Cardiac fibroblast (primary cell): ENCODE data around the gene SMG1.

Experiments used
- DNase-seq, 2 donors: peaks; one replicate each; pipeline versions ENCODE4 v3.0.0 to v3.0.0-alpha.2; 2010; ENCODE audit warnings: low read depth in 2 of 2
- H3K4me3 ChIP-seq, 2 donors: replicated peaks in 1 of 2; 1 replicate in 1 of 2; 2 replicates in 1 of 2; pipeline ENCODE4 v1.5.1; 2011; ENCODE audit warnings: low read depth in 2 of 2, low read length in 2 of 2, mild to moderate bottlenecking in 2 of 2, moderate library complexity in 1 of 2
- TF ChIP-seq, protein P1 (sequence below): IDR thresholded peaks from one replicate; pipeline ENCODE4 v1.5.1; 2011; ENCODE audit warnings: low read depth, mild to moderate bottlenecking, low read length, inconsistent platforms

SMG1 gene

DNA sequence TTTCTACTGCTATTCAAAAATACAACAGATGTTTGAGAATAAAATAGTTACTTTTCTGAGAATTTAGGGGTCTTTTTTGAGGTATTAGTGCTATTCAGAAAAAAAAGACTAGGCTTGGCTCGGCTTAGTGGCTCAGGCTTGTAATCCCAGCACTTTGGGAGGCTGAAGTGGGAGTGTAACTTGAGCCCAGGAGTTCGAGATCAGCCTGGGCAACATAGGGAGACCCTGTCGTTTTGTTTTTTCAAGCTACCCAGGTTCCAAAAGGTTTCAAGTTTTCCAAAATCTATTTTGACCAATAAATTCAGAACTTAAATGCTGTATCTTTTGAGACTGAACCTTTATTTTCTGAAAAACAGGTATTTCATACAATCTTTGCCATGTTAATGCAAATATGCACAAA, 121.7 kb downstream of the SMG1 start:
- TF ChIP-seq, protein P1, sequence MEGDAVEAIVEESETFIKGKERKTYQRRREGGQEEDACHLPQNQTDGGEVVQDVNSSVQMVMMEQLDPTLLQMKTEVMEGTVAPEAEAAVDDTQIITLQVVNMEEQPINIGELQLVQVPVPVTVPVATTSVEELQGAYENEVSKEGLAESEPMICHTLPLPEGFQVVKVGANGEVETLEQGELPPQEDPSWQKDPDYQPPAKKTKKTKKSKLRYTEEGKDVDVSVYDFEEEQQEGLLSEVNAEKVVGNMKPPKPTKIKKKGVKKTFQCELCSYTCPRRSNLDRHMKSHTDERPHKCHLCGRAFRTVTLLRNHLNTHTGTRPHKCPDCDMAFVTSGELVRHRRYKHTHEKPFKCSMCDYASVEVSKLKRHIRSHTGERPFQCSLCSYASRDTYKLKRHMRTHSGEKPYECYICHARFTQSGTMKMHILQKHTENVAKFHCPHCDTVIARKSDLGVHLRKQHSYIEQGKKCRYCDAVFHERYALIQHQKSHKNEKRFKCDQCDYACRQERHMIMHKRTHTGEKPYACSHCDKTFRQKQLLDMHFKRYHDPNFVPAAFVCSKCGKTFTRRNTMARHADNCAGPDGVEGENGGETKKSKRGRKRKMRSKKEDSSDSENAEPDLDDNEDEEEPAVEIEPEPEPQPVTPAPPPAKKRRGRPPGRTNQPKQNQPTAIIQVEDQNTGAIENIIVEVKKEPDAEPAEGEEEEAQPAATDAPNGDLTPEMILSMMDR = no peak
- H3K4me3 ChIP-seq = no peak overlapping the region
- no peak for DNase-seq

DNA sequence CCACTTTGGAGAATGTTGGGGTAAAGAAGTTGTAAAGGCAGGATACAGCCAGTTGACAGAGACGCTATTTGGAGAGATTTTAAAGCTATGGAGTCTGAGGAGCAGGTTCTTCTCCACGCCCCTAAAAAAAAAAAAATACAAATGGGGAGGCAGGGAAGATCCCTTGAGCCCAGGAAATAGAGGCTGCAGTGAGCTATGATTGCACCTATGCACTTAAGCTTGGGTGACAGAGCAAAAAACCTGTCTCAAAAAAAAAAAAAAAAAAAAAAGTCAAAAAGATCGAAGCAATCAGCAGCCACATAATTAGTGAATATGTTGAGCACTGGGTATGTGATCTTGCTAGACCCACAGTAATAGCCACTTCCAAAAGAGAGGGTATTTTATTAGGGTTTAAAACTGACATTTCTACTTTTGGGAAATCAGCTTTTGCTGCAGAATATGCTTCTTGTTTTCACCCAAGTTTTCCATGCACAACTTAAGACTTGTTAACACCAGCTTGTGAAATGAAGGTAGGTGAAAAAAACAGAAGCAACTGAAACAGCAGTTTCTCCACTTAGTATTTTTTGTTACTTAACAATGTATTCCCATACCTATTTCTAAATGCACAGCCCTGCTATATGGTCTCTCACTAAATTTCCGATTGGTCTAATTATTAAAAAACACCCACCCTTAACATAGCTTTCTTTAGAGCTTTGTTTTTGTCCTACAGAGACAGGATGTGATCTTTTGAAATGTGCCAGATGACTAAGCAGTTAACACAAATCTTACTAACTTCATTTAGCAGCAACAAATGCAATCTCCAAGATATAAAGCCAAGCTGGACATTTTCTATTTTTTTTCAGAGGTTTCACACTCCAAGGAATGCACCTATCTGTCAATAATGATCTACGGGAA, 122.4 kb downstream of the SMG1 start:
- TF ChIP-seq, protein P1 = no peak
- DNase-seq = peak; percentile 59 to 65
- no peak overlapping the region for H3K4me3 ChIP-seq

DNA sequence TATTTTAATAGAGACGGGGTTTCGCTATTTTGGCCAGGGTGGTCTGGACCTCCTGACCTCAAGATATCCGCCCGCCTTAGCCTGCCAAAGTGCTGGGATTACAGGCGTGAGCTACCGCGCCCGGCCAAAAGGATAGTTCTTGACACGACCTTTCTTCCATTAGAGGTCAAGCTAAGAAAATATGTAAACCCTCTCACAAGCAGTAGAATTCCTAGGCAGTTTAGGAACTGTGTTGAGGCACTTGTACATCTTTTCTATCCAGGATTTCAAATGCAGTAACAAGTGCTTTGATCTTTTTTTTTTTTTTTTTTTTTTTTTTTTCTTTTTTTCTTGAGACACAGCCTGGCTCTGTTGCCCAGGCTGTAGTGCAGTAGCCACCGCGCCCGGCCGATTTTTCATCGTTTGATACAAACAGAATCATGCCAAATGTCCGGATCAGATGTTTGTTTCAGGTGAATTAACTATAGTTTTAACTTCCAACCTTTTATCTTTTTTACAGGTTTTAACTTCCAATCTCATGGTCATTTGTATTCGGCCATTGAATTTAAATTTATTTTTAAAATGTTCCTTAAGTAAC, 123.4 kb downstream of the SMG1 start:
- DNase-seq = no peak
- no peak overlapping the region for H3K4me3 ChIP-seq
- TF ChIP-seq, protein P1 = no peak

DNA sequence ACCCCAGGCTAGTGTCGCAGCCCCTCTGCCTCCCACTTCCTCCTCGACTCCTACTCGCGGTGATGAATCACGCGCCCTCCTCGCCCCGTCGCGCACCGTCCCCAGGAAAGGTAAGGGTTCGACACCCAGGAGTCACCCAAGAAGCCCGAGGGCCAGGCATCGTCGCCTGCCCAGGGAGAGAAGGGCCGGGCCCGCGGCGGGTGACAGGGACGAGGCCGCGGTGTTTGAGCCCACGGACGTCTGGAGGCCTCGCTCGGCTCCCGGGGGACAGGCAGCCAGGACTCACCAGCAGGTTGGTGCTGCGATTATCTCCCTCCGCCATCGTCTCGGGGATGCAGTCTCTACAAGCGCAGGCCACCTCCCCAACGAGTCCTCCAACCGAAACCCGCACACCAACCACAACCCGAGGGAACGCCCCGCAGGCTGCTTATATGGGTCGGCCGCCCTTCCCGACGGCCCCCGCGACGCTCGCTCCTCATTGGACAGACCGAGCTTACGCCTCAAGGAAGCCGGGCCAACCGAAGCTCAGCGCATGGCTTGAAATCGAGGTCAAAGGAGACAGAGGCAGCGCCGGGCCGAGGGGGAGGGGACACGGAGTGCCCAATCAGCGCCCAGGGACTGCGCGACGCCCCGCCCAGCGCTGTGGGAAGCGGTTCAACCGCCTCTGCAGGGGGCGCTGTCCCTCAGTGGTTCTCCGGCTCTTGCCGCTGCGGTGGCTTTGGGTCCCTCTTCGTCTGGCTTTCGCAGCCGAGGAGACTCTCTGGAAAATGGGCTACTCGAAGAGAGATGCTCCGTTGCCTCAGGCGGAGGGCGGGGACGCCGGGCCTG, 124.8 kb downstream of the SMG1 start, which contains the start of gene ARL6IP1:
Gene ARL6IP1 (minus strand): TSS at position 405 of the 828 bp plus-strand sequence. CDS start 83 bp downstream, at position 322.
- DNase-seq = peak; percentile 100
- TF ChIP-seq, protein P1 = peak; percentile 86
- H3K4me3 ChIP-seq = peak within 1 kb of the TSS; percentile 93 to 97

DNA sequence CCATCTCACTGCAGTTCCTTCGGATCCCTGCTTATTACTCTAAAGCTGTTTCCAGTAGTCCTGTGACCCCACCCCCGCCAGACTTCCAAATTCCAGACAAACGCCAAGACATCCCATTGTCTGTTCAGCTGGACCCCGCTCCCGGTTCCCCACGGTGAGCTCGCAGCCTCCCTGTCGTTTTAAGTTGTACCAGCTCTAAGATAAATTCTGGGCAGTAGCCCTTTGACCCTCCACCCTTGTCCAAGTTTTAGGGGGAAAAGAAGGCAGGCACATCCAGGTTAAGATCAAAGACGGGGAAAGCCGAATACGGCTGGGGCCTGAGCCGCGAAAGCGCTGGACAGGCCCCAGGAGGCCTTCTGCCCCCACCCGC, 125.4 kb downstream of the SMG1 start:
- peak; percentile 21 to 31 for DNase-seq
- TF ChIP-seq, protein P1 = no peak
- H3K4me3 ChIP-seq = peak overlapping the region; percentile 93 to 97

DNA sequence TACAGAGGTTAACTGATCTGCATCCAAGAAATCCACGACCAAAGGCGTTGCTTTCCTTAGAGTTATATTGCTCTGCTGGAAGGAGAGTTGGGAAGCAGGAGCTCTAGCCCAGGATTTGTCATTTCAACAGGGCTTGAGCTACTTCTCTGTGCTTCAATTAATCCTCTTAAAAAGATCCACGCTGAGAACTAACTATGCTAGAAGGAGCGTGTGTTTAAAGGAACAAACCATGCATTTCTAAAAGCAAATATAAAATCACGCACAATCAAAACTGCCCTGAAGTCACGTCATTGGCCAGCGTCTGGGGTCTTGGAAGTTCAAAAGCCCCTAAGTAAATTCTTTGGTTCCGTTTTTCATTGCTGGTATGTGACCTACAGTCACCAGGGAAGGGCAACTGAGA, 125.9 kb downstream of the SMG1 start:
- H3K4me3 ChIP-seq = peak overlapping the region; percentile 93 to 97
- DNase-seq = no peak

More for the DNA sequence above, 125.9 kb downstream of the SMG1 start:
- TF ChIP-seq, protein P1 = no peak
